Kidney capillary endothelial cell (primary cell): ENCODE data around the gene NRIP2.

ENCODE experiments used
- DNase-seq: peaks from one replicate; pipeline ENCODE4 v3.0.0-alpha.2; 2018; ENCODE audit warnings: low spot score

The NRIP2 gene

DNA sequence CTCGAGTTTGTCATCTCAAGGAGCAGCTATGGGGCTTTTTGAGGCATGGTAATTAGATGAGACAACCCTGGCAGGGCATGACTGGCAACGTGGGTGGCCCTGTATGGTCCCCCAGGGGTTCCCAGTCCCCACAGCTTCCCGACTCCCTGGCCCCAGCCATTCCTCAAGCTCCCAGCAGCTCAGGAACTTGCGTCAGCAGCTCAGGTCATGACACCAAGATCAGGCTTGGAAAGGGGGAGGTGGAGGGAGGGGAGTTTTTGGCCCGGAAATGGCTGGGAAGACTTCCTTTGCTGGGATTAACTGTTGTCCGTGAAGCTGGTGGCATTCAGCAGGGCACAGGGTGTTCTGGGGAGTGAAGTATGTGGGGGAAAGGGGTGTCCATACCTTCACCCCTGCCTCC lies 10.4 kb upstream of the NRIP2 start:
- DNase-seq: peak; percentile 78

DNA sequence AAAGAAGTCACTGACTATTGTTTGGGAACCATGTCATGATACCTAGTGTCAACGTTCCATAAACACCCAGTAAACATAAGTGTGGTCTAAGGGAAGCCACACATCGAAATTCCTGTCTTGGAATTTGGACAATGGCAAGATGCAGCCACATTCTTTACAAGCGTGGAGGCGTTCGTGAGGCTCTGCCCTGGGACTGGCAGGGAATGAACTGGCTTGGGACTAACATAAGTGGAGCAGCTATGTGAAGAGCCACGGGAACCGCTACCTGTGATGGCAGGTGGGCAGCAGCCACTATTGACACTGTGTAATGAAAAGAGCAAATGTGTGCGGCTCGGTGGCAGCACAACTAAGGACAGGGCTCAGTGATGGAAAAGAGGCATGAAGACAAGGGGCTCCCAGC lies 10.0 kb upstream of the NRIP2 start:
- DNase-seq: no peak

DNA sequence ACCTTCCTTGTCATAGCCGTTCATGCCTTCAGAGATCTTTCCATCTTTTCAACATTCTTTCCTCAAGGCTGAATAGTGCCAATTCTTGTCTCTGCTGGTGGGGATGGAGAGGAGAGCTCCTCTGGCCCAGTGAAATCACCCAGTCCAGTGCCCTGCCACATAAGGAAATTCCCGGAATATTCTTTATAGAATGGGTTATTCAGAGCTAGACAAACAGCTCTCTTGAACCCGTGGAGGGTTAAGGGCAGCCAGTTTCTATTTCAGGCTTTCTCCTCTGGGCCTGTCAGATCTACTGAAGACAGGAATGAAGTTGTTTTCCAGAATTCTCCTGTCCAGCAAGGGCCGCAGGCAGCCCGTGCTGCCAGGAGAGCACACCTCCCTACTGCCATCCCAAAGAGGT lies 8.1 kb upstream of the NRIP2 start:
- no peak for DNase-seq

DNA sequence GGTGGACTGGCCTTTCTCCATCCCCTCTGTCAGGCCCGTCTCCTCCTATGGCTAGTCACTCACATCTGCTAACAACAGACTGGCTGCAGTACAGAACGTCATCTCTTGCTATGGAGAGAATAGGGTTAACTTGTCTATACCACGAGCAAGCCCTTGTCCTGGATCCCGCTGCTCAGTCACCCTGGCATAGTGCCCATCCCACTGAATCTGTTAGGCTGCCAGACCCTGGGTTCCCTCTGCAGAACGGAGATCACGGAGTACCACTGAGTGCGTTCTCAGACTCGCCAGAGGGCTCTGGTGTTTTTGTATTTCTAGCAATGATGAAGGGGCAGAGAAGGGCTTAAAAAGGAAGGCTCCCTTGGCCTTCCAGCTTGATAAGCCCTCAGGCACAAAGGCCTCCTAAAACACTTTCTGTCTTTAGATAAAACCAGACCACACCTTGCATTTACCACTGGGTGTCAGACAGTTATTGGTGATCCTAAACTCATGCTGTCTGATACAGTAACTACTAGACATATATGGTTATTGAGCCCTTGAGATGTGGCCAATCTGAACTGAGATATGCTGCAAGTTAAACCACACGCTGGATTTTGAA lies 6.3 kb upstream of the NRIP2 start:
- no peak for DNase-seq

DNA sequence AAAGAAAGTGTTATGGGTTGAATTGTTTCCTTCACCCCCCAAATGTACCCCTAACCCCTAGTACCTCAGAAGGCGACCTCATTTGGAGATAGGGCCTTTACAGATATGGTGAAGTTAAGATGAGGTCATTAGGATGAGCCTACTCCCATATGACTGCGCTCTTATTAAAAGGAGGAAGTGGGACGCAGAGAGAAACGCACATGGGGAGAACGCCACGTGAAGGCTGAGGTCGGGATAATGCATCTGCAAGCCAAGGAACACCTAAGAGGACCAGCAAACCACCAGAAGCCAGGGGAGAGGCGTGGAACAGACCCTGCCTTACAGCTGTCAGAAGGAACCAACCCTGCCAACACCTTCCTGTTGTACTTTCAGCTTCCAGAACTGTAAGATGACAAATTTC lies 1.7 kb upstream of the NRIP2 start:
- DNase-seq: no peak

DNA sequence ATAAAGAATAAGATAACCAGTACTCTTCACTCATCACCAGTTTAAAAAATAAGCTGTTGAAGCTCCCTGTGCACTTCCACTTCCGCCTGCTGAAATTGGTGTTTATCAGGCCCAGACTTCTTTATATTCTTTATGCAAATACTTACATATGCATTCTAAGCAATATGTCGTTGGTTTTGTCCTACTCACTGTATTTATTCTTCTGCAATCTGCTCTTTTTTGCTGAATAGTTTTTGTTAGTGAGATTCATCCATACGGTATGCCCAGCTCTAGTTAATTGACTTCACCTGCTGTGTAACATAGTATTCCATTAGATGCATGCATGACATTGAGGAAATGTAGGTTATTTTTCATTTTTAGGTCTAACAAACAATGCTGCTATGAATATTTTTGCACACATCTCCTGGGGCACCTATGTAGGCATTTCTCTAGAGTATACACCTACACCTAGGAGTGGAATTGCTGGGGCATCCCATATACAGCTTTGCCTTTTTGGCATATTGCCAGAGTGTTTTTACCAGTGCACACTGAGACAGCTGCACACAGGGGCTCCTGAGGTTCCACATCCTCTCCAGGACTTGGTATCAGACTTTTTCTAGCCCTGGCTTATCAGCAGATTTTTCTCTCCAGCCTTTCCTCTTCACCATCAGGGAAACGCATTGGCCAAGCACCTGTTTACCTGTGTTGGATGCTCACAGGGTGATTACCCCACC lies 1.0 kb upstream of the NRIP2 start:
- no peak for DNase-seq

DNA sequence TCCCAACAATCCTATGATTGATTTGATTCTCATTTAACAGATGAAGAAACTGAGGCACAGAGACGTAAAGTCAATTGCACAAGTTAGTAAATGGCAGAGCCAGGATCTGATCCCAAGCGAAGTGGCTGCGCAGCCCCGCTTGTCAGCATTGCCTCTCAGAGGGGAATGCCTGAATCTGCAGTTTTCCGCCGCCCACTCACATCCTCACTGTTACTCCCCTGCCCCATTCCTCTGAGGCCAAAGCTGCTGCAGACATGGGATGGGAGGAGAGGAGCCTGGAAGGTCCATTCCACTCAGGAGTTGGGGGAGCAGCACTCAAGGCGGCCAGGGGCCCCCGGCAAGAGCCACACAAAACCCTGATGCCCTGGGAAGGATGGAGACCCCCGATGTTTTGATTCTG lies 1.0 kb downstream of the NRIP2 start:
- DNase-seq: no peak

DNA sequence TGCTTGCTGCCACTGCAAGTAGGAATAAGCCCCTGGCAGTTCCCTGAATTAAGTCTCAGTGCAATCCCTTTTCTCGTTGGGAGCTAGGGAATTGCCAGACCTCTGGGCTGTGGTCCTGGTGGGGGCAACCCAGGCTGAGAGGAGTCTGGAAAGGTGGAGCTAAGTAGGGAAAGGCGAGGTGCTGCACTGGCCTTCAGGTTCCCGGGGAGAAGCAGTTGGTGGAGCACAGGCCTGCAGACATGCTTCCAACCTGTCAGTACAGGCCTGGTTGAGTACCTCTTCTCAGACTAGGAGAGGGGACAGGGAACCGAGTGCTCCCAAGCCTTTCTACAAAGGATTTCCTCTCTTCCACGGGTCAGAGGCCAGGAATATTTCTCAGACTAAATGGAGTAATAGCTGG lies 1.5 kb downstream of the NRIP2 start:
- no peak for DNase-seq

DNA sequence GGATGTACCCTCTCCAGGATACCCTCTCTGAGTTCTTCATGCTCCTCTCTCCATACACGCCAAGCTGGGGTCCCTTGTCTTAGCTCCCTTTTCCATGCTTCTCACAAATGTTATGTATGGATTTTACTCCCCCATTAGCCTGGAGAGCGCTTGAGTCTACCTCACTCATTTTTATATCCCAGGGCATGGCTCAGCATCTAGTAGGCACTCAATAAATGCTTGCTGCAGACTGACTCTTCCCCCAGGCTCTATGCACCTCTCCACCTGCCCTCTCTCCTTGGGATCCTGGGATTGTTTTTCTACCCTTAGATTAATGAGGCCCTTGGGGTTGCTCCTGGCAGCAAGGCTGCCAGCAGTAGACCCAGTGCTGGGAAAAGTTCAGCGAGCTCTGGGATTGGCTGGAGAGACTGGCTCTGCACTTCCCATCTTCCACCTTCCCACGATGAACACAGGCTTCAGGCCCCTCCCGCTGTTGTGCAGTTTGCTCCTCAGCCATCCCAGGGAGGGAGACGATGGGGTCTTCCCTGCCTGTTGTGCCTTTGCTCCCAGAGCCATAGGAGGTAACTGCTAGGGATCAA lies 2.2 kb downstream of the NRIP2 start:
- DNase-seq: no peak

DNA sequence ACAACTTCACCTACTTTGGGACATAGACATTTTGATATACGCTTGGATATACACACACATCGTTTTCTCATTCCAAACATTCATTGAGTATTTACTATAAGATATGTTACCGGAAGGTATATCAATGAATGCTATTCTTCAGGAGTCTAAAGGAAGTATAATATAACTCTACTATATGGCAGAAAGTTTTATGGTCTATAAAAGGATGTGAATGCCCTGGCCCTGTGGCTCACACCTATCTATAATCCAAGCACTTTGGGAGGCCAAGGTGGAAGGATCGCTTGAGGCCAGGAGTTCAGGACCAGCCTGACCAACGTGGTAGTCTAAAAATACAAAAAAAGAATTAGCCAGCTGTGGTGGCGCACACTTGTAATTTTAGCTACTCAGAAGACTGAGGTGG lies 5.6 kb downstream of the NRIP2 start:
- no peak for DNase-seq

DNA sequence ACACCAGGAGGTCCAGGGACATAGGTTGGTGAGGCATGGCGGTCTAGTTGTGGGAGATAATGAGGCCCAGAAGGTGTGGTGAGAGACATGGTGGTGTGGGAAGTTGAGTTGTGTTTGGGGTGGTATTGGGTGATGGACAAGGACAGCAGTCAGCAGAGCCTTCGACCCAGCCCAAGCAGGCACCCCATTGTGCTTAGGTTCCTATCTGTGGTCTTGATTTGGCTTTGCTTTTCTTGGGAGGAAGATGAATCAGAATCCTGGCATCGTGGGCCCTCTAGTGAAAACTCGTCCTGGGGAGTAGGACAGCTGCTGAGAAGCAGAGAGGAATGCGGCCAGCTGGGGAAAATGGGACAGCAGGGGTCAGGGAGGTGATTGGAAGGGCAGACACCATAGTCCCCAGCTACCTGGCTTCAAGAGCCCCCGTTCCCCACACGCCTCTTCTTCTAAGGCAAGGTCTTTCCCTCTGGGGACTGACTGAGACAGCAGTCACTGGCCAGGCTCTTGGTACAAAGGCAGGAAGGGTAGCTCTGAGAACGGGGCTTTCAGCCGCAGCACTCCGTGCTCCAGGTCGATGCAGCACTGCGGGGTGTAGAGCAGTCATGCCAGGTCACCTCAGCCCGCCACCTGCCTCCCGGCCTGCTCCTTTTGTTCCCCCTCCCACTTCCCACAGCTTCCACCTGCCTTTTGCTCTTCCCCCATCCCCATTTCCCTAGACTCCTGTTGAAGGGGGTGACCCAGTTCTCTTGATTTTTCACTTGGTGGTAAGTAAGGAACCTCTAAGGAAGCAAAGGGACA lies 7.9 kb downstream of the NRIP2 start:
- DNase-seq: no peak

DNA sequence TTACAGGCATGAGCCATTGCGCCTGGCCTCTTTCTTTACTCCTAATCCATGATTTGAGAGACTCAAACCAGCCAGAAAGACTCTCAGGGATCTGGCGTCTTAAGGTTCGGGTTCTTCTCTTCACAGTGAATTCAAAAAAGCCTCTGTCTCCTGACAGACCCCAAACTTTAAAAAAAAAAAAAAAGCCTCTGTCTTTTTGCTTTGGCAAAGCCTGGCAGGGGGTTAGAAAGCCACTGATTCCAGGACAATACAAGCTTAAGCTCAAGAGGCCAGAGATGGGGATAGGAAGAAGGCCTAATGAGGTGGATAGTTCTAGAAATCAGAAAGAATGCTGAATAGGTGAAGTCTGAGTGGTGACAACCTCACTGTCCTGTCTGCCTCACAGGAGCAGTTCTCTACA lies 8.8 kb downstream of the NRIP2 start:
- no peak for DNase-seq

DNA sequence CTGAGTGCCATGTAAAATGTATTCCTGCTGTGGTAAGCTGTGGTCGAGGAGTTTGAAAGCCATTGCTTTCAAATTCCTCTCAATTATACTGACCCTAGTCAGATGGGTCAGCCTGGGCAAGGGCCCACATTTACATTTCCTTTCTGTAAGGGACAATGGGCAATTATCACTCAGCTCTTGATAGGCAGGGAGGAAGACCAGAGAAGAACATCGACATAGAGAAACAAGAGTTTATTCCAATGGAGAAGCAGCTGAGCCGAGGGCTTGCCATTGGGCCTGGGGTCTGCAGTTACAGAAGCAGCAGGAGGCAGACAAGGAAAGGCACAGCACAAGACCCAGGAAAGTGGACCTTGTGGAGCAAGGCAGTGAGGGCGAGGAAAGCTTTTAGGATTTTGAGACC lies 9.7 kb downstream of the NRIP2 start:
- DNase-seq: no peak

DNA sequence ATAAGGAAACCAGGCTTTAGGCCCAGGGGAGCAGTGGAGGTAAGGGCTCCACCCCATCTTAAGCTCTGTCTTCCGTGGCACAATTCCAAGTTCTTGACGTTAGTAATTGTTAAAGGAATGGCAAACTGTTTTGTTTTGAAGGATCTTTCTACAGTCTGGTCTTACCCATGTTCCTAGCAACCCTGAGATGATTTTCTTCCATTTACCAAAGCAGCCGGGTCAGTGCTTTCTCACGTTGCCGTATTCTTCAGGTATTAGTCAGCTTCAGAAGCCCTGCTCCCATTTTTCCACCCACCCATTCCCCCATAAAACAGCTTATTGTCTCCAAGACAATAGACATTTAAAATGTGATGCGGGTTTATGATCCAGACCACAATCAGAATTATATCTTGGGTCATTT lies 10.3 kb downstream of the NRIP2 start:
- DNase-seq: no peak

DNA sequence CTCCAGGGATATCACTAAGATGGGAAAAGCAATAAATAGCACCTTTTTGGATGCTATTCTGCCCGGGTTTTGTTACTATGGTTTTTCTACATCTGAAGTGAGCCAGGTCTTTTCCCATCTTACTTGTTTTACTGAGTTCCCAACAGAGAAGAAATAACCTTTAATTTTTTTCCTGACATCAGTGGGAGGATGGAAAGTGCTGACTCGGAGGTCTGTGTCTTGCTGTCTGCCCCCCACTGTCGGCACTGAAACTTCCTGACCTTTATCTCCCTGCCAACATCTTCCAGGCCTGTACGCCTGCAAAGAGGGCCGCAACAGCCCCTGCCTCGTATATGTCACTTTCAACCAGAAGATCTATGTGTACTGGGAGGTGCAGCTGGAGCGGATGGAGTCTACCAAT lies 11.4 kb downstream of the NRIP2 start:
- no peak for DNase-seq

DNA sequence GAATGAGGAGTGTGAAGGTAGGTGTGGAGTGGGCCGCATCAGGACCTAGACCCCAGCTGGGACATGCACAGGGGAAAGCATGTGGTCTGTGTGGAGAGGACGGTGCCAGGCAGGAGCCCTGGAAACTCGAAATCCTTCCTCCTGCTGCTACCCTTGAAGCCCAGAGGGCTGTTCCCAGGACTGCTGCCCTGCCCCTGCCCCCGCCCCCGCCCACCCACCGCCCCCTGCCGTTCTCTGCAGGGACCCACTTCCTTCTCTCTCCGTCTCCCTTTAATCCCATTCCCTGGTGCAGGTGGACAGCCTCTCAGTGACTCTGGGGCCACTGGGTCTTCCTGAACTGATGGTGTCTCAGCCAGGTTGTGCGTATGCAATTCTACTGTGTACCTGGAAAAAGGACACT lies 14.4 kb downstream of the NRIP2 start:
- DNase-seq: no peak

DNA sequence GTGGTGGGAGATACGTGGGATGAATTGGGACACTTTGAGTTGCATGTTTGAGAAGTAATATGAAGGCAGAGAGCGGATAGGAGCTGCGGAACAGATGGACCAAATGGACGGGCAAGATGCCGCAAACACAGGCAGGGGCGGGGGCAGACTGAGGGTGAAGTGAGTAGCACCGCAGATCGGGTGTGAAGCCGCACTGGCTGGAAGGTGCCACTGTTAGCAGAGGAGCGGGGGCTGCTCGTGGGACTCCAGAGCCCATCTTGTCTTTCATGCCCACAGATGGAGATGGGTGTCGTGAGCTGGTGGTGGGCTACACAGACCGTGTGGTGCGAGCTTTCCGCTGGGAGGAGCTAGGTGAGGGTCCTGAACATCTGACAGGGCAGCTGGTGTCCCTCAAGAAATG lies 15.0 kb downstream of the NRIP2 start:
- no peak for DNase-seq

DNA sequence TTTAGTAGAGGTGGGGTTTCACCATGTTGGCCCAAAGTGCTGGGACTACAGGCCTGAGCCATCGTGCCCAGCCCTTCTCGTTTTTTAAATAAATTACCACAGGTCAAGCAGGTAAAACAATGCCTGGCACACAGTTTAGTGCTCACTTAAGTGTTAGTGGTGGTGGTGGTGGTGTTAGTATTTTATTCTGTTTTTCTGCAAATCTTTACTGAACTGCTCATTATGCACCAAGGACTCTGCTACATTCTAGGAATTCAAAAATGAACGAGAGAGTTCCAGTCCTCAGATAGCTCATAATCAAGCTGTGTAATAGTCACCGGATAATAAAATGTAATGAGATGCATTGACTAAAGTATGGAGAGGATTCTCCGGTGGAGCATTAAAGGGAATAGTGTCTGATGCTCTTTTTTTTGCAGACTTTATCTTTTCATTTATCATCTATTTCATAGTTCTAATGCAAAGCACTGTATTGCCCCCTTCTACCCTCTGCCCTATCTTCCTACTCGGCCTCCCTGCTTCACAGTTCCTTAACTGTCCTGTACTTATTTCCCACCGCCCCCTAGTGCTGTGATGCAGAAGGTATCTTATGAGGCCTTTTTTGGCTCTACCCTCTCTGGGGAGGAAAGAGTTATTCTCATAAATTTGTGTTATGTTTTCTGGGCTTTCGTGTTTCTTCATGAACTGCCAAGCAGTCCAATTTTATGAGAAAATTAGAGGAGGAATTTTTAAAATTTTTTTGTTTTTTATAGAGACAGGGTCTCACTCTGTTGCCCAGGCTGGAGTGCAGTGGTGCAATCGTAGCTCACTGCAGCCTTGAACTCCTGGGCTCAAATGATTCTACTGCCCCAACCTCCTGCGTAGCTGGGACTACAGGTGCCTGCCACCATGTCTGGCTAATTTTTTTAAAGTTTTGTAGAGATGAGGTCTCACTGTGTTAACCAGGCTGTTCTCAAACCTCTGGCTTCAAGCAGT lies 21.3 kb downstream of the NRIP2 start:
- peak; percentile 75 for DNase-seq

DNA sequence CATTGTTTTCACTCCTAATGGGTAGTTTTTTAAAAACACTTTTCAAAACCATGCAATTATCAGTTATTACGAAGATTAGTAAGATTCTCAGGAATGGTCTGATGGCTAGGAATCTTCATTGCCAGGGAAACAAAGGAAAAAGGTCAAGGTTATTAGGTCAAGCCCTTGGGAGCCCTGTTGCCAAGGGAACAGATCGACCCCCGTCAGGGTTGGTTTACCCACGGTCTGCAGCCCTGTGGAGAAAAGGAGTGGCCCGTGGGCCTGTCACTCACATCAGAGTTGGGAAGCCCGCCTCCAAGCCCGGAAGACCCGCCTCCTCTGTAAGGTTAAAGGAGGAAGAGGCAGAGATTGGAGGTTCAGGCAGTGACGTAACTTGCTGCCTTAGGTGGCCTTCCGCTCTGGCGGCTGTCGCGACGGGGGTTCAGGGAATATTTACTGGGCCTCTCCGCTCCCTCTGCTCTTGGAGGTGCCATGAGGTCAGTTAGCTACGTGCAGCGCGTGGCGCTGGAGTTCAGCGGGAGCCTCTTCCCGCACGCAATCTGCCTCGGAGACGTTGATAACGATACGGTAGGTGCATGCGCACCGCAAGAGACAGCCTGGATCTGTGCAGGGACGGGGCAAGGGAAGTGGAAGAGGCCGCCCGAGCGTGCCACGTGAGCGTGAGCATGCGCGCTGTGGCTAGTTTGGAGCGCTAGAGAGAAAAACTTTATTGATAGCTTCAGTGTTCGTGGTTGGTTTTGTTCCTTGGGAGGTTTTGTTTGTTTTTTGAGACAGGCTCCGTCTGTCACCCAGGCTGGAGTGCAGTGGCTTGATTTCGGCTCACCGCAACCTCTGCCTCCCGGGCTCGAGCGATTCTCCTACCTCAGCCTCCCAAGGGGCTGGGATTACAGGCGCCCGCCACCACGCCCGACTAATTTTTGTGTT lies 22.3 kb downstream of the NRIP2 start, which contains the start of gene ITFG2:
Gene ITFG2 (plus strand): TSS at position 379 of the 924 bp plus-strand sequence. CDS start 93 bp downstream, at position 472.
- DNase-seq: peak; percentile 98

DNA sequence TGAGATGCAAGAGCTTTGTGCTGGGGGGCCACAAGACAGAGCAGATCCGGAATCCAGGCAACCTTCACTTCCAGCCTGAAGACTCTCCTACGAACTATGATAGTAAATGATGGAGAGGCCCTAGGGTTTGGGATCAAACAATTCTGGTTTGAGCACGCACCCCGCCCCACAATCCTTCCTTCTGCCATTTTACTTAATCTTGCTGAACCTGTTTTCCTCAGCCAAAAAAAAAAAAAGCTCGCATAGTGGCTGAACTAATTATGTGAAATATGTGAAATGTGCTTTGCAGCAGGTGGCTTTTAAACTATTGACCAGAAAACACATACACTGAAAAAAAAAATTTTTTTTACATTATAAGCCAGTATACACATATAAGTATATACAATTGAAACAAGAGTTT lies 23.0 kb downstream of the NRIP2 start:
- DNase-seq: no peak

DNA sequence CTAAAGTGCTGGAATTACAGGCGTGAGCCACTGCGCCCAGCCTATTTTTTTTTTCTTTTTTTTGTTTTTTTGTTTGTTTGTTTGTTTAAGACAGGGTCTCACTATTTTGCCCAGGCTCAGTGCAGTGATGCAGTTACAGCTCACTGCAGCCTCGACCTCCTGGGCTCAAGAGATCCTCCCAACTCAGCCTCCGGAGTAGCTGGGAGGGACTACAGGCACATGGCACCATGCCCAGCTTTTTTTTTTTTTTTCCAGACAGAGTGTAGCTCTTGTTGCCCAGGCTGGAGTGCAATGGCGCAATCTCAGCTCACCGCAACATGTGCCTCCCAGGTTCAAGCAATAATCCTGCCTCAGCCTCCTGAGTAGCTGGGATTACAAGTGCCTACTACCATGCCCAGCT lies 28.1 kb downstream of the NRIP2 start:
- DNase-seq: no peak
